HG03196 (cell line): ENCODE measurements around the gene DFFB.

Experiments used
- ATAC-seq: cut with Tn5 transposase; IDR thresholded peaks from one replicate; pipeline ENCODE4 v1.9.1; 2021; ENCODE audit not compliant: unreplicated experiment

DFFB gene

DNA sequence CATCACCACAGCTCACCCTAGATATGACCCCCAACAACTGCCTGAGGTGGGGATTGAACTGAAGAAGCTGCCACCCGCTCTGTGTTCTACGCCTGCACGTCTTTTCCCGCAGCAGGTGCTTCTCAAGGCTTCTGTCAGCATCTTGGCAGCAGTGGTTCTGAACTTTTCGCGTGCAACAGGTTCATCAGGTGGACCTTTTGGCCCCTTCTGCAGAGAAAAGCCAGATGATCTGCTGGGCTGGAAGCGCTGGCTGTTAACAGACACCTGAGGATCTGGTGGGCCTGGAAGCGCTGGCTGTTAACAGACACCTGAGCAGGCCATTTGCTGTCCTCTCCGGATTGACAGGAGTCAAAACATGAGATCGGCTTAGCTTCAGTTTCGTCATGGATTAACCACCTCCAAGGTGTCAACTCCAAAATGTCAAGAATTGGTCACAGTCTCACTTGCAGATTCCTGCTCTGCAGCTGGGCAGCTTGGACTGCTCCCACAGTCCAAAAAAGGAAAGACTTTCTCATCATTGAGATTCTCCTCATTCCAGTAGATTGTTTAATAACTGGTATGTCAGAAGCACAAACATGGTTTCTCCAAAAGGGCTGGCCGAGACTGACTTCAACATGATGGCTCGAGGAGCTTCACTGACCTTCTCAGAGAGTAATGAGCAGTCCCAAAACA is 38.1 kb downstream of the DFFB start:
- no peak for ATAC-seq

- no peak for ATAC-seq
Measured at GRCh38 chr1:3895951-3896325, 38.7 kb downstream of the DFFB start.

DNA sequence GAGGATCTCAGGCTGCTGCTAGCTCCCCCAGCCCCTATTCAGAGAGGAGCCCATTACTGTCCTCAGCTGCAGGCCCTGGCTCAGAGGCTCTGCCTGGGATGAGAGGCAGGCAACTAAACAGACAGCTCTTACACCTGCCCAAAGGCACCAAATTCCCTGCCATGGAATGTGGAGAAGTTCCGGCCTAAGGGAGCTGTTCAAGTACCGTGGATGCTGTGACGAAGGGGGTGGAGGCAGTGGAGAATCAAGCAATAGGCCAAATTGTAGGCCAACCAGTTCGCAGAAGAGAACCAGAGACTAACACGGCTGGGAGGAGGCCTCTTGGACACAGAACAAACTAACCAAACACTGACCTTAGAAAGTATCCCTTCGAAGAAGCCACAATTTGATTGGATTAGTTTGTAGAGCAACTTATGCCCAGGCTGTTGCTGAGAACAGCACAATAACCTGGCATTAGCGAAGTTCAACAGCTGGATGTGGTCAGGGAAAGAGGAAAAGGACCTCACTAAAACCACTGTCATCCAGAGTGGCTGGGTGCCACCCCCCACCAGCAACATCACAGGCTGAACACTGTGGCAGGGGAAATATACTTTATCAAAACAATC is 39.2 kb downstream of the DFFB start:
- ATAC-seq: no peak

- no peak for ATAC-seq
Measured at GRCh38 chr1:3898475-3898735, 41.1 kb downstream of the DFFB start.

GRCh38 chr1:3898994-3899753 is 41.9 kb downstream of the DFFB start:
- no peak for ATAC-seq

DNA sequence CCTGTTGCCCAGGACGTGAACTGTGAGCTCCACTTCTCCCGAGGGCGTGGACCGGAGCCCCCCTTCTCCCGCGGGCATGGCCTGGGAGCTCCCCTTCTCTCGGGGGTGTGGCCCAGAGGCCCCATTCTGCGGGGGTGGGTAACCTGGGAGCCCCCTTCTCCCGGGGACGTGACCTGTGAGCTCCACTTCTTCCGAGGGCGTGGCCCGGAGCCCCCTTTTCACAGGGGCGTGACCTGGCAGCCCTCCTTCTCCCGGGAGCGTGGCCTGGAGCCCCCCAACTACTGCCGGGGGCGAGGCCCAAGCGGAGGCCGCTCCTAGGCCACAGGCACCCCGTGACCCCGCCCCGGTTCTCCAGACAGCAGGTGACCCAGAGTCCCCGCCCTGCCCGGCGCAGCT is 42.5 kb downstream of the DFFB start:
- ATAC-seq: peak; percentile 1

GRCh38 chr1:3900150-3900968 is 43.1 kb downstream of the DFFB start, which contains the start of gene C1orf174:
C1orf174 (minus strand) TSS chr1:3900272; CDS start chr1:3900186, 86 bp downstream.
- peak; percentile 67 for ATAC-seq

DNA sequence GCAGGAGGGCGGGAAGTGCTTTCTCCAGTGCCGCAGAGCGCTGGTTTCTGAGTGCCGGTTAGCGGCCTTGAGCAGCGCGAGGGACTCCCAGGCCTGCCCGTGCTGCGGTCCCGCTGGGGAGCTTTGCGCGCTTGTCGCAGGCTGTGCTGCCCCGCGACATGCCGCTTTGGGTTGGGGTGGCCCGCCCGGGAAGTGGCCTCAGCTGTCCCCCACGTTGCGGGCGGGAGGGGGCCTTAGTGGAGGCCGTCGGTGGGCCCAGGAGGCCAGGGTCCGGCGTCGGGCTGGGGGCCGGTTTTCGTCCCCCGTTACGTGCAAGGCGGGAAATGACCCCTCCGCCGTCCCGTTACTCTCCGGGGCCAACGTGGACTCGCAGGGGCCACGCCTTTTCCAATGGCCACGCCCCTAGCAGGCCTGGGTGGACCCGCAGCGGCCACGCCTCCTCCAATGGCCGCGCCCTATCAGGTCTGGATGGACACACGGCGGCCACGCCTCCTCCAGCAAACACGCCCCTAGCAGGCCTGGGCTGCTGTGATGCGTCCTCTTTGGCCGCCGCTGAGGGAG is 43.8 kb downstream of the DFFB start:
- peak; percentile 52 for ATAC-seq

DNA sequence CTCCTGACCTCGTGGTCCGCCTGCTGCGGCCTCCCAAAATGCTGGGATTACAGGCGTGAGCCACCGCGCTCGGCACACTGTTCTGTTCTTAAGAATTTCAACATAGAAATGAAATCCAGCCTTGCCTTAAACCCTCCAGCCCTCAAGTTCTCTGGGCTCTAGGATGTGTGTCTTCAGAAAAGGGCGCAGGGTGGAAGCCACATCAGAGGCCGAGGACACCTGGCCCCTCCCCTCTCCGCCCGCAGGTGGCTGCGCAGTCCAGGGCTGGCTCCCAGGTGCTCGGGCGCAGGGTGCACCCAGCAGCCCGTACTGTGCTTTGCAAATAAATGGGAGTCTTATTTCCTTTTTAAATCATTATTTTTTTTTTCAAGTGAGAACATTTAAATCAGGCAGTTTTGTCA is 44.8 kb downstream of the DFFB start:
- no peak for ATAC-seq

- no peak for ATAC-seq
Measured at GRCh38 chr1:3902571-3903091, 45.4 kb downstream of the DFFB start.

- no peak for ATAC-seq
Measured at GRCh38 chr1:3903141-3904005, 46.1 kb downstream of the DFFB start.

GRCh38 chr1:3904006-3904842 is 46.9 kb downstream of the DFFB start:
- no peak for ATAC-seq

- ATAC-seq: no peak
Measured at GRCh38 chr1:3904843-3905185, 47.5 kb downstream of the DFFB start.

- no peak for ATAC-seq
Measured at GRCh38 chr1:3905266-3905952, 48.1 kb downstream of the DFFB start.

DNA sequence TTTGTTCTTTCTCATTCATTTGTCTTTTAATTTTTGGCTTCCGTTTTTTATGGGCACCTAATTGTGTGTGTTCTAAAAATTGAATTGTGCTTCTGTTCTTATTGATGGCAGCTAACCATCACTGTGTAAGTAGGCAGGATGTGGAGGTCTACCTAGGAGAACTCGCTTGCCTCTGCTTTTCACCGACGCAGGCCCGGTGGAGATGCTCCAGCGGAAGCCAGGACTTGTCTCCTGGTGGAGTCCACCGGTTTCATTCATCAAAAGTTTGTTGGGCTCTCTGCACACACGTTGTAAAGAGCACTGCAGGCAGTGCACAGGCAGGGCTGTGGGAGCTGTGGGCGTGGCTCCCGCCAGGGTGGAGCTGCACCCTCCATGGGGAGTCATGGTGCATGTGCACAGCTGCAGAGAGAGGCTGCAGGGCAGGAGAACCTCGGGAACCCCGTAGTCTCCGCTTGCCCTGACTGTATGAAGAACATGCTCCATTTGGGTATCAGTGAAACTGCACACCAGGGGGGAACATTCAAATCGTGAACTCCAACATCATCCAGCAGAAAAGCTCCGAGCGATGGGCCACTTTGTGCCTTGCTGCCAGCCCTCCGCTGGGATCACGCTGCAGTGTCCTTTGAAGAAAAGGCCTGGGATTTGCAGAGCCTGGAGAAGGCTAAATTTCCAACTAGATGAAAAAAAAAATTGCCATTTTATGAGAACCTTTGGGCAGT is 48.8 kb downstream of the DFFB start:
- no peak for ATAC-seq

DNA sequence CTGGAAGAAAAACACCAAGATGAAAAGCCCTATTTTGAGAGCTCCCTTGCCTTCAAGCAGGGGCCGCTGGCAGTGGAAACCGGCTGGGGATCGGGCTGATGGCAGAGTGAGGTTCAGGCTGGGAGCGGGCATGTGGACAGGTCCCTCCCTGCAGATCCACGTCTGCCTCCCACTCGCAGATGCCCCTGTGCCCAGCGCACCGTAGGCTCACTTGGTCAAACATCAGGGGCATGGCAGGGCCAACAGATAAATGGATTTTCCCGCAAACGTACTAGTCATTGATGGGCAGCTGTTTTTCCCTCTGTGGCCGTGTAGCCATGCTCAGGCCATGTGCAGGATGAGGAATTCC is 49.4 kb downstream of the DFFB start:
- ATAC-seq: no peak

- ATAC-seq: no peak
Measured at GRCh38 chr1:3907031-3907534, 49.8 kb downstream of the DFFB start.

DNA sequence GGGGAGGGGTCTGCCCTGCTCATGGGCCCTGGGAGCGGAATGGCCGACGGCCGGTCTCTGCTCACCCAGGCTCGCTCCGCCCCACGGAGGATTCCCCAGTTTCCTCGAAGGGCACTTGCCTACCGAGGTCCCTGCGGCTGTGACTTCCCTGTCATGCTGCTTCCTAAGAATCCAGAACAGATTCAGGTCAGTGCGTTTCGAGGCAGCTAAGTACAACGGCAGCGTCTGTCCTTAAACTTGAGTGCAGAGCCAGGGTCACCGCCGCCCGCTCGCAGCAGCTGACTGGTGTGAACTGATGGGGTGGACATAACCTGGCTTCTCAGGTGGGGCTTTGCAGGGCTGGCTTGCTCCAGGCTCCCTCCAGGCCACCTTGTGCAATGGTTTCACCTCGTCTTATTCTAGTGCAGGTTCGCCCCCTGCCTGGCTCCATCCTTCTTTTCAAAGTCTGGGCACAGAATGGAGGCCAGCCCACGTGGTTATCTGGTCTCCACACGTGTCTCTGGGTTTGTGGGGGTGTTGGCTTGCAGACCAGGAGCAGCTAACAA is 50.4 kb downstream of the DFFB start:
- ATAC-seq: no peak
